GM19193 (cell line): Measurements from ENCODE around the gene LCN12.
A peak's percentile ranks its signal among the peaks of the same experiment; 100 is the strongest.

ENCODE experiments used
- POLR2A ChIP-seq: IDR thresholded peaks from 4 replicates; pipeline ENCODE4 v1.6.1; 2011; ENCODE audit not compliant: insufficient read depth, insufficient read length; ENCODE audit errors: extremely low read depth

The LCN12 gene

GRCh38 chr9:136946228-136947027 is 5.6 kb upstream of the LCN12 start:
- TF ChIP-seq POLR2A: no peak

GRCh38 chr9:136947028-136947891 is 4.8 kb upstream of the LCN12 start:
- no peak for TF ChIP-seq POLR2A

GRCh38 chr9:136947955-136948510 is 4.0 kb upstream of the LCN12 start:
- TF ChIP-seq POLR2A: no peak

- no peak for TF ChIP-seq POLR2A
These were observed 2.7 kb upstream of the LCN12 start for GRCh38 chr9:136949239-136949816.

GRCh38 chr9:136949817-136950655 is 2.0 kb upstream of the LCN12 start:
- peak; percentile 82 for TF ChIP-seq POLR2A

- TF ChIP-seq POLR2A: no peak
These were observed 1.3 kb upstream of the LCN12 start for GRCh38 chr9:136950656-136951276.

GRCh38 chr9:136952321-136952850 is 313 bp downstream of the LCN12 start:
- TF ChIP-seq POLR2A: no peak

GRCh38 chr9:136952876-136953770 is 1.1 kb downstream of the LCN12 start:
- no peak for TF ChIP-seq POLR2A

- TF ChIP-seq POLR2A: no peak
These were observed 1.7 kb downstream of the LCN12 start for GRCh38 chr9:136953771-136954269.

- TF ChIP-seq POLR2A: no peak
These were observed 2.4 kb downstream of the LCN12 start for GRCh38 chr9:136954270-136955083.

- no peak for TF ChIP-seq POLR2A
These were observed 3.3 kb downstream of the LCN12 start for GRCh38 chr9:136955202-136955942.
